Colonic mucosa (tissue), 4 donors: ENCODE measurements around the gene SHMT1. TPM values are rescaled to one million over a fixed set of nuclear protein-coding genes. Genes with fewer than 3 reads are reported as not detected.

Source experiments
- DNase-seq: peaks from one replicate; pipeline ENCODE4 v3.0.0-alpha.2; 2020
- H3K27ac ChIP-seq: fragments of 200-600 bp; one replicate; pipeline ENCODE4 v1.8.0; 2021
- H3K27me3 ChIP-seq: fragments of 200-600 bp; one replicate; pipeline ENCODE4 v1.8.0; 2021
- H3K36me3 ChIP-seq: fragments of 200-600 bp; one replicate; pipeline ENCODE4 v1.8.0; 2021
- H3K4me1 ChIP-seq: fragments of 200-600 bp; one replicate; pipeline ENCODE4 v1.8.0; 2021; ENCODE audit warnings: mild to moderate bottlenecking
- H3K4me3 ChIP-seq: fragments of 200-600 bp; one replicate; pipeline ENCODE4 v1.8.0; 2021
- H3K9ac ChIP-seq, 2 donors: one replicate each; pipeline ENCODE4 v1.7.0; 2013; ENCODE audit warnings: control low read depth in 2 of 2, low read depth in 2 of 2, low read length in 2 of 2
- H3K9me3 ChIP-seq: fragments of 200-600 bp; one replicate; pipeline ENCODE4 v1.8.0; 2021
- CTCF ChIP-seq: fragments of 200-600 bp; IDR thresholded peaks from one replicate; pipeline ENCODE4 v1.8.0; 2022; ENCODE audit warnings: antibody characterized with exemption, mild to moderate bottlenecking
- intact Hi-C: fragments of 100-400 bp; cut with DNase I; formaldehyde crosslinking; loops from one replicate; pipeline ENCODE4 v1.14.1; 2022
- total RNA-seq, 2 donors: library from RNA; stranded (reverse); fragmentation: NEBNext Ultra II Directional in 1 of 2; extraction: Animal tissue kit (Norgen Biotek cat#: 25700) in 1 of 2; gene quantifications; one replicate each; pipeline ENCODE4 v1.2.1, GENCODE V29; 2021
- donor health status: healthy.
- donor health status: DM: no; HTN: no; CAD: no.
- donor health status: DM: no; HTN: no; CAD: no.

Gene SHMT1
- total RNA-seq, 2 donors from 2014 or later = 41.4 to 58.0 TPM

GRCh38 chr17:18361837-18362697 is 1.3 kb downstream of the SHMT1 start:
- Histone ChIP-seq H3K9ac (peak overlapping the region; percentile 75 to 84), H3K4me3 (peak overlapping the region; percentile 91), H3K27me3 (no peaks in the 10 kb centered on the region), H3K4me1 (no peaks in the 10 kb centered on the region), H3K36me3 (no peaks in the 10 kb centered on the region), H3K27ac (peak overlapping the region; percentile 38), H3K9me3 (no peaks in the 10 kb centered on the region)
- no peak for TF ChIP-seq CTCF
- intact Hi-C loops = no loop called here
- no peak for DNase-seq

GRCh38 chr17:18360518-18360917 is 2.8 kb downstream of the SHMT1 start:
- intact Hi-C loops = no loop called here
- no peaks in the 10 kb centered on the region for H3K4me1 ChIP-seq
- H3K27me3 ChIP-seq = no peaks in the 10 kb centered on the region
- no peak for DNase-seq
- H3K9ac ChIP-seq = no peak overlapping the region
- no peak overlapping the region for H3K27ac ChIP-seq
- no peak overlapping the region for H3K4me3 ChIP-seq
- H3K9me3 ChIP-seq = no peaks in the 10 kb centered on the region
- TF ChIP-seq CTCF = no peak
- H3K36me3 ChIP-seq = no peaks in the 10 kb centered on the region

GRCh38 chr17:18356624-18357023 is 6.7 kb downstream of the SHMT1 start:
- Histone ChIP-seq H3K4me1 (no peaks in the 10 kb centered on the region), H3K36me3 (no peaks in the 10 kb centered on the region), H3K27me3 (no peaks in the 10 kb centered on the region), H3K9ac (no peak overlapping the region), H3K27ac (no peak overlapping the region), H3K9me3 (no peaks in the 10 kb centered on the region), H3K4me3 (no peak overlapping the region)
- no peak for TF ChIP-seq CTCF
- intact Hi-C loops = no loop called here
- peak; percentile 40 for DNase-seq

- Histone ChIP-seq H3K4me3 (no peak overlapping the region), H3K36me3 (no peaks in the 10 kb centered on the region), H3K27ac (no peak overlapping the region), H3K4me1 (no peaks in the 10 kb centered on the region), H3K9ac (no peak overlapping the region), H3K9me3 (no peaks in the 10 kb centered on the region), H3K27me3 (no peaks in the 10 kb centered on the region)
- no peak for DNase-seq
- intact Hi-C loops = no loop called here
- TF ChIP-seq CTCF = no peak
Observed at GRCh38 chr17:18353541-18353940, 9.8 kb downstream of the SHMT1 start.

GRCh38 chr17:18344021-18344420 is 19.3 kb downstream of the SHMT1 start:
- TF ChIP-seq CTCF = no peak
- no peak overlapping the region for H3K4me3 ChIP-seq
- no peaks in the 10 kb centered on the region for H3K9me3 ChIP-seq
- H3K27me3 ChIP-seq = no peaks in the 10 kb centered on the region
- H3K36me3 ChIP-seq = no peaks in the 10 kb centered on the region
- no peak overlapping the region for H3K9ac ChIP-seq
- no peak for DNase-seq
- no peak overlapping the region for H3K27ac ChIP-seq
- H3K4me1 ChIP-seq = no peaks in the 10 kb centered on the region
- intact Hi-C loops = no loop called here
